ENCODE measurements around the gene CAMSAP2. TPM values are rescaled to one million over a fixed set of nuclear protein-coding genes. Genes with fewer than 3 reads are reported as not detected.
A peak's percentile ranks its signal among the peaks of the same experiment; 100 is the strongest.

Gene CAMSAP2
- 65.0 and 65.6 TPM in 2 replicates for total RNA-seq (2013; cell fraction: nucleolus; rRNA removed)
- total RNA-seq (2014; rRNA removed) (11.1 and 13.3 TPM in 2 replicates), total RNA-seq (2014; rRNA removed; fragmentation: Illumina TruSeq; extraction: Trizol) (19.8 and 20.1 TPM in 2 replicates), total RNA-seq (2021) (16.7 and 17.2 TPM in 2 replicates), polyA plus RNA-seq (2011; rRNA removed) (8.6 and 11.8 TPM in 2 replicates), polyA plus RNA-seq (2014; fragmentation: Illumina TruSeq; extraction: Trizol) (18.1 and 21.3 TPM in 2 replicates), polyA plus RNA-seq (2014; fragmentation: Nextera tagmentation; extraction: Ambion mirVana) (1 to 10 TPM; 5.0 to 6.4 TPM), polyA plus RNA-seq (2014; rRNA removed) (6.7 and 7.5 TPM in 2 replicates), polyA plus RNA-seq (2016; fragmentation: Nextera tagmentation; extraction: Ambion mirVana) (1 to 10 TPM; 3.9 to 6.1 TPM), polyA minus RNA-seq (2011; rRNA and poly(A)+ RNA removed) (10.9 and 15.0 TPM in 2 replicates), Bru-seq, nascent RNA (percentile 82 among the genes with signal in this experiment), BruChase-seq, experiment 1, labeled RNA remaining after a 6-hour chase (percentile 78 among the genes with signal in this experiment), BruChase-seq, experiment 2, labeled RNA remaining after a 2-hour chase (percentile 81 among the genes with signal in this experiment)
- polyA plus RNA-seq (2011; ENCODE audit: low read depth), result 2.8 TPM
- polyA plus RNA-seq (2011; cell fraction: cytosol; rRNA removed), result 2.5 and 2.7 TPM in 2 replicates
- 7.9 and 8.3 TPM in 2 replicates for polyA plus RNA-seq (2011; cell fraction: nucleus; rRNA removed)
- 4.8 and 8.3 TPM in 2 replicates for polyA plus RNA-seq (2012)
- 4.1 and 4.8 TPM in 2 replicates for polyA minus RNA-seq (2011; cell fraction: cytosol; rRNA and poly(A)+ RNA removed)
- 7.3 and 13.8 TPM in 2 replicates for polyA minus RNA-seq (2011; cell fraction: nucleus; rRNA and poly(A)+ RNA removed)
- long read RNA-seq, experiment 1, result 0 reads
- long read RNA-seq, experiment 2, partial matches to known transcripts, result 1 of 5 reads
- long read RNA-seq, experiment 2, other reads (novel, unspliced or antisense), result 4 of 5 reads

GRCh38 chr1:200738327-200738948, at the start of gene CAMSAP2:
CAMSAP2 (plus strand) TSS chr1:200738893; CDS start chr1:200739828, 935 bp downstream.
- no TSS peak for BruUV-seq (replicated peaks)
- 1% methylated on average over 23 of the region's 33 CpGs for WGBS (ENCODE audit: insufficient coverage, insufficient replicate concordance, low lambda C conversion rate, missing lambda C conversion rate)
- Histone ChIP-seq H3K4me3 (peak within 1 kb of the TSS; percentile 99), H3K4me1 (ENCODE audit: control insufficient read depth, insufficient read depth, low read length) (peaks cover 5% of the 10 kb centered on the region; the same call in 1 of the 2 replicates), H3K9me3 (replicated peaks; ENCODE audit: control insufficient read depth, insufficient read depth, low read length) (no peaks in the 10 kb centered on the region), H4K20me1 (ENCODE audit: control insufficient read depth, insufficient read depth) (no peaks in the 10 kb centered on the region), H3K4me2 (ENCODE audit: control insufficient read depth, insufficient read depth) (peak within 1 kb of the TSS; percentile 92), H3K9ac (ENCODE audit: control insufficient read depth, insufficient read depth, low read length) (peak within 1 kb of the TSS; percentile 90), H2AFZ (ENCODE audit: control insufficient read depth, low read depth, low read length) (peak within 1 kb of the TSS; percentile 85), H3K79me2 (ENCODE audit: control insufficient read depth, insufficient read depth, low read length) (peaks cover 41% of the 10 kb centered on the region), H3K36me3 (ENCODE audit: control insufficient read depth in 2 of 2, insufficient read depth in 2 of 2, low read length in 1 of 2) (no peaks in the 10 kb centered on the region), H3K27me3 (replicated peaks in 1 of 2; ENCODE audit: control insufficient read depth in 2 of 2, insufficient read depth in 2 of 2, low read length in 1 of 2) (no peaks in the 10 kb centered on the region), H3K27ac (ENCODE audit: control insufficient read depth, insufficient read depth) (peak within 1 kb of the TSS; percentile 88)
- ATAC-seq (peak; percentile 62), DNase-seq (ENCODE audit: low read depth, low spot score) (no peak), FAIRE-seq (no peak)
- intact Hi-C loops (cut with micrococcal nuclease; ENCODE audit: unreplicated experiment) (no loop called here), in situ Hi-C loops (cut with MboI) (no loop called here)
- ChIA-PET POLR2A (interaction anchor here (1.2 to 2.7 kb wide), 6 partner anchors 36 to 110 kb away, joined by 3 to 21 read pairs (median 5); partner anchors contain the start of gene DDX59), RAD21 (ENCODE audit: unreplicated experiment) (interaction anchor here (0.6 to 3.2 kb wide), 12 partner anchors 11 to 178 kb away, joined by 3 to 21 read pairs (median 4); partner anchors contain the start of genes DDX59 and KIF14), CTCF (interaction anchor here (0.7 to 2.0 kb wide), 6 partner anchors 11 to 123 kb away, joined by 3 to 12 read pairs (median 3); partner anchors contain the start of gene KIF14), SMC1A (ENCODE audit: uncharacterized antibody, unreplicated experiment) (interaction anchor here (0.6 to 3.7 kb wide), 14 partner anchors 9 to 122 kb away, joined by 3 to 17 read pairs (median 4); no protein-coding TSS in a partner anchor)
- TF ChIP-seq EGR1 (IDR thresholded peaks at IDR 0.05; ENCODE audit: borderline replicate concordance in 1 of 2, low read depth in 2 of 2, low read length in 2 of 2) (peak in 1 of 2 experiments; percentile 82; a peak in 2 of 3 replicates), SMAD5 (IDR thresholded peaks at IDR 0.05; ENCODE audit: low read depth) (no peak), BMI1 (IDR thresholded peaks at IDR 0.05; ENCODE audit: borderline replicate concordance) (no peak), PAX5 (IDR thresholded peaks at IDR 0.05; ENCODE audit: borderline replicate concordance, low read depth, low read length) (0 out of 2 replicates have a peak, but pooled peaks have one; percentile 16), NRF1 (conservative IDR thresholded peaks at IDR 0.05; ENCODE audit: low read depth, low read length) (peak; percentile 30; the same call in 1 of the 2 replicates)

All from GM12878 (cell line).